LHCN-M2 (cell line): ENCODE measurements around the gene FGG. TPM values are rescaled to one million over a fixed set of nuclear protein-coding genes. Genes with fewer than 3 reads are reported as not detected.
A peak's percentile ranks its signal among the peaks of the same experiment; 100 is the strongest.

ENCODE experiments used
- DNase-seq: peaks from one replicate; pipeline ENCODE4 v3.0.0-alpha.2; 2012; ENCODE audit warnings: low read depth
- polyA plus RNA-seq: library from polyadenylated mRNA; unstranded; fragments of >200 nt; gene quantifications from one replicate; pipeline ENCODE4 v1.2.1, GENCODE V29; 2012; ENCODE audit warnings: missing spikeins
- total RNA-seq: library from RNA; depleted of rRNA; stranded (reverse); fragments of >200 nt; gene quantifications from 2 replicates; pipeline ENCODE4 v1.2.3, GENCODE V29; 2014; rRNA removed

FGG gene
- total RNA-seq: not detected in 2 replicates
- polyA plus RNA-seq: not detected

DNA sequence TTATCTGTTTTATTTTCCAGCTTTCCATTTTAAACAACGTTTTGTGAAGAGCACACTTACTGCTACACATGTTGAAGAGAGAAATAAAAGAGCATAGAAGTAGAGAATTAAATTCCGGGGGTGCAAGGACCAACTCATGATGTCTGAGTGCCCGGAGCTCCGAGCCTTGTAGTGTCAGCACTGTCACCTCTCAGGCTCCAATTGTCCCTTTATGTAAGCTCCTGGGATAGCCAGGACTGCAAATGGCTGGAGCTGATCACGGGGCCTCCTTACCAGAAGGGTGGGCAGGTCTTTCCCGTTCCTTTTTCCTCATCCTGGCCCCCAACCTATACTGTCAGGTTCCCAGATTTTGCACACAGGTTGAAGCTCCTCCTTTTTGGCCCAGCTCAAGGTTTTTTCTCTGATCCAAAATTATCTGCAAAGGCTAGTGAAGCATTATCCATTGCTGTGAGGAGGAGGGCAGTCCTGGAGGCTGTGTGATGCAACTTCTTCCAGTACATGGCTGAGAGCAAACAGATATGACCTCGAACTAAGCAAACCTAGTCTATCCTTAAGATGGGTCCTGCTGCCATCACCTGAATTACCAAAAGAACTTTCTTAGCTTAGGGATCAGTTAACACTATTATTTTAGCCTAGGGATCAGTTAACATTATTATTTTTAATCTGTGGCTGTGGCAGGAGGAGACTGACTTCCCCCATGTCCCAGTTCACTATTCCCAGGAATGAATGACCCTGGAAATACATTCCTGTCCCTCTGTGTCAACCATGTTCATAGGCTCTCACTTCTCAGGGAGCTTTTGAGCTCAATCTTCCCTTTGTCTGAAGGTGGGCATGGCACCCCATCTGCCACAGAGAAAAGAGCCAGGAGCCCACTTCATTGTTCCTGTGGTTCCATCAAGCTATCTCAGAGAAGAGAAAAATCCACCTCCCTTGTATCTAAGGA lies at the start of gene FGG:
FGG (minus strand) TSS at position 185 of the 943 bp plus-strand sequence; CDS start at position 138, 47 bp downstream.
- DNase-seq: no peak

DNA sequence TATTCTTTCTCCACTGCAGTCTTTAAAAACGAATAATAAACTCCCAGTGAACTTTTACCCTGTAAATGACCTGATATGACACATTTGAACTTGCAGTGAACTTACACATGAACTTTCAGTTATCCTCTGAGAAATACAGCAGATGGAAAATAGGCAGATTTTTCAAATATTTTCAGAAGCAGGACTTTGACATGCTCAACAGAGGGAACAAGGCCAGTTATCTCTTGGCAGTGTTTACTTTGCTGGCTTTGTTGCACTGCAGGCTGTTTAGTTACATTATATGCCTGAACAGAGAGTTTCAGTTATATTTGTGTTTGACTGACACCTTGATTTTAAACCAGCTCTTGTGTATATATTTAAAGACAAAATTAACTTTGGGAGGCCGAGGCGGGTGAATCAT lies 47.6 kb upstream of the FGG start:
- DNase-seq: peak; percentile 1

DNA sequence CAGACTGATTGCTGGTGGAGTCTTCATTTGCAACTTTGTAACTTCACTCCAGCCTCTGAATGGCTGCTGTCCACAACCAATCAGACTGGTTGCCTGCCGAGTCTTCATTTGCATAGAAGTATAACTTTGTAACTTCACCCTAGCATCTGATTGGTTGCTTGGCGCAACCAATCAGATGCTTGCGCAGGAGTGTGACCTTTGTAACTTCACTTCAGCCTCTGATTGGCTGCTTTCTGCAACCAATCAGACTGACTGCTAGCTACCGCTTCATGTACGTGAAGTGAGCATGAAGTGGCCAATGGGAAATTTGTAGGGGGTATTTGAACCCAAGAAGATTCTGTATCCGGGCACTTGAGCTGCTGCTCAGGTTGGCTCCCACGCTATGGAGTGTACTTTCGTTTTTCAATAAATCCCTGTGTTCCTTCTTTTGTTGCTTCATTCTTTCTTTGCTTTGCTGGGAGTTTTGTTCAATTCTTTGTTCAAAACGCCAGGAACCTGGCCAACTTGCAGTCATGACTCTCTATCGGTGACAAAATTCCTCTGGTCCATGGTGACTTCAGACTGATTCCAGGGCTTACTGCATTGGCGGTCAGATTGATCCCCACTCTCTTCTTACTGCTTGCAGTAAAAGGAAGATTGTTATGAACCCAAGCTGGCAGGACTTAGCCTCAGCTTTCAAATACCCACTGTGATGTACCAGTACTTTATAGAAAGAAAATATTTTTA lies 46.4 kb upstream of the FGG start:
- DNase-seq: peak; percentile 13

DNA sequence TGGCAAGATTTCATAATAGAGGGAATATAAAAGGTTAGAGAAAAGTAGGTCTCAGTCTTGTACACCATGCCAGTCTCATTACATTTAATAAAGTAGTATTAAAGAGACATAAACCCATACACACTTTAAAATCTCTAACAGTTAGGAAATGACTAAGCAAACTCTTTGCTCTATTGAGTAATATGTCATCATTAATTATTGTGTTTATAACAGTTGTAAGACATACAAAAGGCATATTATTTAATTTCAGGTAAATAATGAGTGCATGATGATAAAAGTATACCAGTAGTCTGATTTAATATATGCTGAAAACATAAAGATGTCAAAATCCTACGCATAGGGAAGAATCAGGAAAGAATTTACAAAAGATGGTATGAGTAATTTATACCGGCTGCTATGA lies 31.0 kb upstream of the FGG start:
- no peak for DNase-seq

DNA sequence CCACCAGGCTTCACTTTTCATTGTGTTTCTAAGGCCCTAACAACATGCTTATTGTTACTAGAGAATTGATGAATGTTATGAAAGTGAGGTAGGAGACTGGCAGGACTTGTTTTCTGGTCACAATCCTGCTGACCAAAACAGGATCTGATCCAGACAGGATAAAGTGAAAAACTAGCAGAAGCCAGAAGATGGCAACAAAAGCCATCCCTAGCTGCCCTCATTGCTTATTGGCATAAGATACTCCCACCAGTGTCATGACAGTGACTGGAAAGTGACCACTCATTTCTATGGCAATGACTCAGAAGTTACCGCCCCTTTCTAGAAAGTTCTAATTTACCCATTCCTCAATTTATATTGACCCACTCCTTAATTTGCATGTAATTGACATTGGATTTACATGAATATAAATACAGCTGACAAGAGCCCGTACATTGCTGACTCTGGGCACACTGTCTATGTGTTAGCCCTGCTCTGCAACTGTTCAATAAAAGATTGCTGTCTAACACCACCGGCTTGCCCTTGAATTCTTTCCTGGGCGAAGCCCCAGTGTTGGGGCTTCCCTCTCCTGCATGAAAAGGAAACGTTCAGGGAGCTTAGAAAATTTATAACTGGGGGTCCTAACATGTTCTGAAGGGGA lies 30.0 kb upstream of the FGG start:
- peak; percentile 2 for DNase-seq

DNA sequence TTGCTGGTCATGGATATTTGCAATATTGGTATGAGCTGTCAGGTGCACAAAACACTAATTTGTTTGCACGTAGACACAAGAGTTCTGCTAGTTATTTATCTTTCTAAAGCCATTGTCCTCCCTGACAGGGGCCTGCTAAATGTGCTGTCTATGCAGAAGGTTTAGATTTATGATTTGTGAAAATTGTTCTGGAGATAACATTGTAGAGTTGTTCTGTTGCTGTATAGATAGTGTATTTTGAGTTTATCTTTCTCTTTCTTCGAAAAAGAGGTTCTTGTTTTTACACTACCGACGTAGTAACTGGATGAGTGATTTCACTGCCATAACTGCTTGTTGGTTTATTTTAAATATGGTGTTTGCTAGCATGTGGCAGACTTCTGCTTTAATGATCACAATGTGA lies 28.5 kb upstream of the FGG start:
- DNase-seq: no peak

DNA sequence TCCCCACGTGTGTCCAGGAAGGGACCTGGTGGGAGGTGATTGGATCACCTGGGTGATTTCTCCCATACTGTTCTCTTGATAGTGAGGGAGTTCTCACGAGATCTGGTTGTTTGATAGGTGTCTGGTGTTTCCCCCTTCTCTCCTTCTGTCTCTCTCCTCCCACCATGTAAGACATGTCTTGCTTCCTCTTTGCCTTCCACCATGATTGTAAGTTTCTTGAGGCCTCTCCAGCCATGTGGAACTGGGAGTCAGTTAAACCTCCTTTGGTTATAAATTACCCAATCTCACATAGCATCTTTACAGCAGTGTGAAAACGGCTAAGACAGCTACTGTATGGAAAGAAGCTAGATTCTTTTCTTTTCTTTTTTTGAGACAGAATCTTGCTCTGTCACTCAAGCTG lies 21.6 kb upstream of the FGG start:
- DNase-seq: no peak

DNA sequence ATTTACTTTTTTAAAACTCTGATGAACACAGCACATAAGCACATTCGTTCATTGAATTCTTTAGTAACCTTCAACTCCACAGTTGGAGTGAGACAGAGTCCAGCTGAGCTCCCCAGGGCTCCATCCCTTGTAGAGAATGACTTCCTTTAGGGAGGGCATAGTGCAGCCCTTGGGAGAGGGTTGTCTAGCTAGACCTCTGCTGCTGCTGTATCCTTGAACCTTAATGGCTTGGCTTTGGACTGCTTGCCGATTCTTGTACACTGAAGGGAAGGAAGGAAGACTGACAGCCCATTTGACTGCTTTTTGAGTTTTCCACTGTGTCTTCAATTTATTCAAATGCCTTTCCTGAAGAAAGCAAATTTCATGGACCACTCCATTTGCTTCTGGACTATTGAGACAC lies 19.4 kb upstream of the FGG start:
- no peak for DNase-seq

DNA sequence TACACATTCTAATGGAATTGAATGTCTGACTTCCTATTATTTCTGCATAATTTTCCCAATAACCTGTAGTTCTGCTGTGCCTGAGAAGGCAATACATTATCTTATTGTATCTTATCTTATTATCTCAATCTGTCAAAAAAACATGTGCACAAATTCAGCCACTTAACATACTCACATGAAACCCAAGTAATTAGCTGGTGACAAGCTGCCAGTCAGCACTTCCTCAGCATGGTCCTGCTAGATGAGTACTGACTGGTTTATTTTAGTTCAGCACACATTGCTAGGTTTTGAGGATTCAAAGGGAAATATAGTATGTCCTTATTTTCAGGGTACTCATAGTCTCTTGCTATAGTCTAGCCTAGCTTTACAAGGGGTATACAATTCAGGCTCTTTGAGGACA lies 17.9 kb upstream of the FGG start:
- no peak for DNase-seq

DNA sequence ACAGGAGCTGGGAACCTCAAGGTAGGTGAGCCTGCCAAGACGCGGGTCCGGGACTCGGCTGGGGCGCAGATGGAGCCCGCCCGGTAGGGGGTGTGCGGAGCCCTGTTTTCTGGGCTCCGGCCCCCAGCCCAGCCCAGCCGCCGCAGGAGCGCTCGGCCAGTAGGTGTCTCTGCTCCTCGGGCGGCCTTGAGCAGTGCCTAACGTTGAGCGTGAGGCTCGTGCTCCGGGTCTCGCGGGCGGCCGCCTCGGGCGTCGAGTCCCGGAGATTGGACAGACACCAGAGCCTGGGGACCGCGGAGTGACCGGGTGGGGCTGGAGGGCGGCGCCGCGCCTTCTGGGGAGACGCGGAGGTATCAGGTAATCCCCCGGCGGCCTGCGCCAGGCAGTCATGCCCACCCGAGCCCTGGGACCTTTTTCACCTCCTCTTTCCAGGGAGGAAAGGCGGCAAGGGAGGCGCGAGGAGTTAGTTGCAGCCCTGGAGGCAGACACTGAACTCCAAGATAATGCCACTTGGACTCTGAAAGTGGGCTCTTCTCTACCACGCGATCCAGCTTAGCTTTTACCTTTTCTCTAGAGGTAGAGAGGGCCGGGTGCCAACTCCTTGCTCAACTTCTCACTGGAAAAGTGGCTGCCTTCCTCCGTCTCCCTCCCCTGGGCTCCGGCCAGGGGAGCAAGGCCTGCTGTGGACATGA lies 14.5 kb upstream of the FGG start:
- DNase-seq: peak; percentile 14

DNA sequence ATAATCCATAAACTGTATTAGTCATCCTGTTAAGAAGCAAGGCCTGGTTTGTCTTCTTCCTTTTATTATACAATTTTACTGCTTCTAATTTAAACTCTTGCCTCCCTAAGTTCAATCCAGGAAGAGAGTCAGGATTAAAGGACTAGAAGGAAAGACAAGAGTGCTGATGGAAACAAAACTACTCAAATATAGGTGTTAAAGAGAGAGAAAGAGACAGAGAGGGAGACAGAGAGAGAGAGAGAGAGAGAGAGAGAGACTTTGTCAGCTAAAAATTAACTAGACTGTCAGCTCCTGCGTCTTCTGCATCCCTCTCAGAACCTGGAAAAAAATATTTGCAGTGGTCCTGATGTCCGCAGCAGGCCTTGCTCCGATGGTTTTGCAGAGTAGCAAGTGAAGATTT lies 13.5 kb upstream of the FGG start:
- no peak for DNase-seq

DNA sequence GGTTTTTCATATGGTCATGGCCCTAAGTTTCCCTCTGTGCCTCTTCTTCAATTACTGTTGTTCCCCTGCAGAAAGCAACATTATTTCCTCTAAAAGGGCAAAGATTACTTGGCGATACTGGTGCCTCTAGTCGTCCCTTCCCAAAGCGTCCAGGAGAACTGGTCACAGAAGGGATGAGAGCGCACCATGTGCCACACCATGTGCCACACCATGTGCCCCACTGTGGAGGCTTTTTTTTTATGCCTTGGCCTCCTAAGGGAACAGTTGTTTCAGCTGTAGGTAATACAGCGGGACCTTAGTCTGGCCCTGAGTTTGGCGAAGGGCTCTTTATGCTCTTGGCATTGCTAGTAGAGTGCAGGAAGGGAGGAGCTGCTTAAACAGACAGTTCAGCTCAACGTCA lies 11.5 kb upstream of the FGG start:
- DNase-seq: no peak

DNA sequence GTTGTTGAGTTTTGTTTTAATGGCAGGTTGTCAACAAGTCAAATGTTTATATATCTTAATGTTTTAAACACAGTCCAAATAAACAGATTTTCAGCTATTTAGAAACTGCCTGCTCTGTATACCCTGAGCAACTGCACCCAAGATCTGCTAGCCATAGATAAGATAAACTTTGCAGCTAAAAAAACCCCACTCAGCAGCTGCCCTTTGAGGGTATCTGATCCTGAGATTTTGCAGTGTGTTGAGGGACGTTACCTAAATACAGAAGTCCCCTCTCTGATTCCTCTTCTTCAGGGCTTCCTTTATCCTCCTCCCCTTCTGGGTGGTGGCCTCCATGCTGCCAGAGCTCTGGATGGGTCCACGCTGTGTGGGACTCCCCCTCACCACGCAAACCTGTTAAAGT lies 11.0 kb upstream of the FGG start:
- DNase-seq: no peak

DNA sequence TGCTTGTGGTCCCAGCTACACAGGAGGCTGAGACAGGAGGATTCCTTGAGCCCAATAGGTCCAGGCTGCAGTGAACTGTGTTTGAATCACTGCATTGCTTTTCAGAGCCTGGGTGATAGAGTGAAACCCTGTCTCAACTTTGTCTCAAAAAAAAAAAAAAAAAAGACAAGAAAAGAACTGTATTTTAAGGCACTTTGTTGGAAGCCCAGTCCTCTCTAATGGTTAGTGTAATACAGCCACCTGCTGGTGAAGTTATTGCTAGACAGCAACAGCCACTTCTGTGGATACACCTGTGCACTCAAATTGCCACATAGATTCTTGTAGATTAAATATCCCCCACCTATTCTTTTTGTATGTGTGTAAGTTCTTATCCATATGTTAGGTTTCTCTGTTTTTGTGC lies 10.1 kb upstream of the FGG start:
- DNase-seq: peak; percentile 41

DNA sequence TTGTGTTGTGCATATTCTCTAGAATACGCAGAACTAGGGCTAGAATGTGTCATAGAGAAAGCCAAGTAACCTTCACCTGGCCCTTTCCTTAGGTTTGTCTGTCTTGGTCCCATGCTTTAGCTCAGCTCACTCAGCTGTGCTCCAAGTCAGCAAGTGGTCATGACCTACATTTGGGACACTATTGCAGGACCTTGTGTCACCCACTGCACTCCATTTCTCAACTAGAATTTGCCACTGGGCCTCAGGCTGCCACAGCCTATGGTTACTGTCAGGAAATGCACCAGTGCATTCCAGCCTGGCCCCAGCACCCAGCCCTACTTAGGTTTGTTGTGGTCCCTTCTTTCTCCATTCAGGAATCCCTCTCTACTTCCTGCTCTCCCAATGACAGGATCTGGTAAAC lies 7.7 kb upstream of the FGG start:
- DNase-seq: no peak

DNA sequence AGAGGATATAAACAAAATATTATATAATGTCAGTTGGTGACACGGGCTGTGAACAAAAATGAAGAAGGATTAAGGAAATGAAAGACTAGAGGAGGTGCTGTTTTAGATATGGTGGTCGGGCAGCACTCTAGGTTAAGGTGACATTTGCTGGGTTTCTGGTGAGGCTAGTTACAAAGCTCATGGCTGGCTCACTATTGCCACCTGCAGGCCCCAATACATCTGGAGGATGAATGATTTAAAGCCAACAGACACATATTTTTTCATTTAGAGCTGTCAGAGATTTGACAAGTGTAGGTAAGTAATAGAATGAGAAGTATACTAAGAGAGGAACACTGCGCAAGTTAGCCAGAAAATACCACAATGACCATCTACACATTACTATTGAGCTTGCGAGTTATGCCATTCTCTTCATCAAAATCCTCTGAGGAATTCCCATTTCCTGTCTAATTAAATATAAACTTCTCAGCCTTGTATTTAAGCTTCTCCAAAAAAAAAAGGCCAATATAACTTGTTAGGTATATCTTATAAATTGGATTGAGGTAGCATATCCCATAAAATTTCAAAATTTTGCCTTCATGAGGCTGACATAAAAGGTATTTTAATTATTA lies 6.4 kb upstream of the FGG start:
- peak; percentile 38 for DNase-seq

DNA sequence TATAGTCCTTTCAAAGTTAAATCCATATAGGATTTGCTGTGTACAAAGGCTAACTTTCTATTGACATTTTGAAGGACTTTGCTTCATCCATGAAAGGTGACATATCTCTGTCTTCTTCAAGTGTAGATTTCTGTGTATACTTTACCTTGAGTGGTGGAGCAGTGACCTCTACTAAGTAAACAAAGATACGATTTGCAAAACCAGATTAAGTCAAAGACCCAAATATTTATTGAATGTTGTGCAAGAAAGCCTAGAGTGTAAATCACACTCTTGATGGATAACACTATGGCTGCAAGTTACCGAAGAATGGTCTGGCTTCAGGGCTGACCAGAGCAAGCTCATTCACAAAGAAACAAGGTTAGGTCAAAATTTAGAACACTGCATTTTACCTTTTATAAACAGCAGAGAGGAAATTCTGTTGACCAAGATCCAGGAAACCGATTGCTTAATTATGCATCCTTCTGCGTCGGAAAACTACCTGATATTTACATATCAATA lies 5.4 kb upstream of the FGG start:
- no peak for DNase-seq

DNA sequence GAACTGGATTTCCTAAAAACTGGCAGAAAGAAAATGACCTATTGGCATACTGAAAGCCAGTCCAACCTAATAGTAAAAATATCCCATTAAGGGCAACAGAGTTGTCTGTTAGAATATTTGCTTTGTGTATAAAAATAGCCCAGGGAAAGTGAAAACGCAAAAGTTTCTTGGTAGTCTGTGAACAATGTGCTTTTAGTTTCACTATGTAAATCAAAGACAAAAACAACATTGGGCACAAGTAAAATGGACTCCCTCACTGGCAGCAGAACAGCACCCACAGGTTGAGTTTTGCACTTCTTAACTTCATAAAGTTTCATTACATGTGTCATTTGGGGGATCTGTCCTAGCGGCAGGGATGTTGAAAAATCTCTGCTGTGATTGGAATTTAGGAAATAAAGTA lies 4.3 kb upstream of the FGG start:
- no peak for DNase-seq

DNA sequence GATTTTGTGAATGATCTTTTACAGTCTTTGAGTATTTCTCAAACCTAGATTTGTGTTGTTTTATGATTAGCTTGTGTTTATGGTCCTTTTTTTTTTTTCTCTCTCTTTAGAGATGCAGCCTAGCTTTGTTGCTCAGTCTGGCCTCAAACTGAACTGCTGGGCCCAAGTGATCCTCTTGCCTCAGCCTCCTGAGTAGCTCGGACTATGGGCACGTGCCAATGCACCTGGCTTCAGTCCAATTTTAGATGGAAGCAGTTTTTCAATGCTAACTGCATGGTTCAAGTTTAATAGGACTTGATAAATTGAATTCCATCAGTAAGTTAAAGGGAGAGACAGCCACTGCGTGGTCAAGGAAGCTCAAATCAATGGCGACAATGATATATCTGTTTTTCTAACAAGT lies 3.8 kb upstream of the FGG start:
- DNase-seq: no peak

DNA sequence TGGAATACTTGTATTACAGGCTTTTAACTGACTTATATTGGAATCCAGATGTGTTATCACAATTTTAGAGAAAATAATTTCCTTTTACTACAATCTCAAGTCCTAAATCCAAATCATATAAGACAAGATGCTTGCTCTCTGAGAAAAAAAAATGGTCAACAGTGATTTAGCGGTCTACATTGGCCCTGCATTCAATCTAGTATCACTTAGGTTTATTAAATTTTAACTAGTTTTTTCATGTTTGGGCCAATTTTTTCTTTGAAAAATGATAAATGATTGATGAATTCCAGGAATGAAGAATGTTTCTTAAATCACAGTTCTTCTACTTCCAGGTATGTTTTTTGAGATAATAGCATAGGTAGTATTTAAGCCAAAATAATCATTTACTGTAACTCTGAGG lies 2.8 kb upstream of the FGG start:
- no peak for DNase-seq

DNA sequence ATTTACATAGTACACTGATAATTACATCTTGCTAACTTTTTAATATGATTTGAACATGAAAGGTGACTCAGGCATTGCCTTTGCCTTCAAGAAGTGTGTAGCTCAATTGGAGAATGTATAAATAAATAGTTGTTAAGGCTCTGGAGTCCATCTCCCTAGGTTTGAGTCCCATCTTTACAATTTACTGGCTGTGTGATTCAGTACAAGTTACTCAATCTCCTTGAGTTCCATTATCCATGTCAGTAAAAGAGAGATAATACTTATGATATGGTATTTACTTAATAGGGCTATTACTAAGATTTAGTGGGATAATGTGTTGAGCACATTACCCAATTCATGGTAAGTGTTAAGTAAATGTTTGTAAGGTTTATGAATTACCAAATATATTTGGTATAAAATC lies 1.9 kb upstream of the FGG start:
- DNase-seq: no peak
